IPS-15b (cell line): Measurements from ENCODE around the gene TPSG1.

Experiments used
- H3K27me3 ChIP-seq: one replicate; pipeline ENCODE4 v1.6.1; 2013; ENCODE audit warnings: low read length; ENCODE audit not compliant: control insufficient read depth, insufficient read depth
- H3K36me3 ChIP-seq: one replicate; pipeline ENCODE4 v1.6.1; 2013; ENCODE audit warnings: low read length; ENCODE audit not compliant: control insufficient read depth, insufficient read depth
- H3K4me1 ChIP-seq: one replicate; pipeline ENCODE4 v1.6.1; 2013; ENCODE audit warnings: mild to moderate bottlenecking, low read length; ENCODE audit not compliant: control insufficient read depth, insufficient read depth
- H3K4me3 ChIP-seq: one replicate; pipeline ENCODE4 v1.5.1; 2013; ENCODE audit warnings: low read depth, low read length
- H3K9ac ChIP-seq: one replicate; pipeline ENCODE4 v1.6.1; 2013; ENCODE audit warnings: low read depth, mild to moderate bottlenecking, low read length
- H3K9me3 ChIP-seq: one replicate; pipeline ENCODE4 v1.6.1; 2013; ENCODE audit warnings: mild to moderate bottlenecking, low read length; ENCODE audit not compliant: control insufficient read depth, insufficient read depth

The TPSG1 gene

DNA sequence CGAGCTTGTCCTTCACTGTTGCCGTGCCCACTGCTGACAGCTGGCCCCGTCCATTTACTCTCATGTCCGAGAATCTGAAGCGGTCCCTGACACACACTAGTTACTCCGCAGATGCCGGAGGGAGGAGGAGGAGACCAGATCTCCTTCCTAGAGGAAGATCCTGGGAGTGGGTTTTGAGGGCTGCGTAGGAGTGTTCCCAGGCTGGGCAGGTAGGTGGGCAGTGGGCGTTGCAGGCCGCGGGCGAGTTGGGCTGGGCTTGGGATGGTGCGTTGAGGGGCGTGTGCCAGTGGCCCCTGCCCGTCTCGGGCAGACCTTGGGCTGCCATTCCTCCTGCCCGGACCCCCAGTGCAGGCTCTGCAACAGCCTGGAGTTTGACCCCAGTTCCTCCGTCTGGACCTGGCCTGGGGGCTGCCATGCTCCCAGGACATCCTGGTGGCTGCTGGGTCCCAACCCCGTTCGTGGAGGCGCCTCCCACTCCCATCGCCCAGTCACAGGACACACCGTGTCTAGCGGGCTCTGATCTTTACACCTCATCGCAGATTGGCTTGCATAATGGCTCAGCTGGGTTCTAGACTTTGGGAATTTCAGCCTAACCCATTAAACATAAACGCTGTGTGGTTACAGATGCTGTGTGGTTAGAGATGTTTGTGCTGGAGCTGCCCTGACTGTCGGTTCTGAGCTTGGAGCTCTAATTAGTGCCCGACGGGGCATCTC is 49.3 kb downstream of the TPSG1 start:
- Histone ChIP-seq H3K4me1 (no peaks in the 10 kb centered on the region), H3K36me3 (peaks cover 12% of the 10 kb centered on the region), H3K4me3 (no peak overlapping the region), H3K9ac (no peak overlapping the region), H3K9me3 (no peaks in the 10 kb centered on the region), H3K27me3 (no peaks in the 10 kb centered on the region)

DNA sequence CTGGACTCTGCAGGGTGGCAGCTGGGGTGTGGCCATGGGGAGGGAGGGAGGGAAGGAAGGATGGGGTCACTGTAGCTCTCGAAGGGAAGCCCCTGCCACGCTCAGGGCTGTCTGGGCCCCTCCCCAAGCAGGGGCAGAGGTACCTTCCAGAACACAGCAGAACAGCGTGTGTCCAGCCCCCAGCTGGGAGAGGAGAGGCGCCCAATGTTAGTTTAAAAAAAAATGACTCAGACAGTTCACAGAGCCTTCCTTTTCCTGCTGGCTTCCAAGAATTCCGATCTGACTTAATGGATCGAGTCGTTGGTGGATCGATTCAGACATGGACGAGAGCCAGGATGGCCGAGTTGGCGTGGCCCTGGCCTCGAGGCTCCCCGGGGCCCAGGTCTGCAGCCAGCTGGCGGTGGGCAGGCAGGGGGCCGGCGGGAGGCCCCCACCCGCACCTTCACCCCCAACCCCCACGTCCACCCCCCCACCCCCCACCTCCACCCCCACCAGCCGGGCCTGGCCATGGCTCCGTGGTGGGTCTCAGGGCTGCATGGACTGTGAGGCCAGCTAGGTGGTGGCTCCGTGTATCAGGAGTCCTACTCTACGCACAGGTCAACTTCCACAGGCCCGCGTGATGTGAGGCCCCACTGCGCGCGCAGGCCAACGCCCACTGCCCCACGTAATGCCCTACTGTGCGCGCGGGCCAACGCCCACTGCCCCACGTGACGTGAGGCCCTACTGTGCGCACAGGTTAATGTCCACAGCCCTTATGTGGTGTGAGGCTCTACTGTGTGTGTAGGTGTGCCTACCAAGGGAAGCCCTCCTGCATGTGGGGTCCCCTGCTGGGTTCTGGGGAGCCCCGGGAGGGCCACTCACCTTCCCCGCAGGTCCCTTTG is 50.4 kb downstream of the TPSG1 start:
- H3K9me3 ChIP-seq = no peaks in the 10 kb centered on the region
- H3K27me3 ChIP-seq = no peaks in the 10 kb centered on the region
- peaks cover 12% of the 10 kb centered on the region for H3K36me3 ChIP-seq
- H3K4me3 ChIP-seq = no peak overlapping the region
- H3K9ac ChIP-seq = no peak overlapping the region
- no peaks in the 10 kb centered on the region for H3K4me1 ChIP-seq

DNA sequence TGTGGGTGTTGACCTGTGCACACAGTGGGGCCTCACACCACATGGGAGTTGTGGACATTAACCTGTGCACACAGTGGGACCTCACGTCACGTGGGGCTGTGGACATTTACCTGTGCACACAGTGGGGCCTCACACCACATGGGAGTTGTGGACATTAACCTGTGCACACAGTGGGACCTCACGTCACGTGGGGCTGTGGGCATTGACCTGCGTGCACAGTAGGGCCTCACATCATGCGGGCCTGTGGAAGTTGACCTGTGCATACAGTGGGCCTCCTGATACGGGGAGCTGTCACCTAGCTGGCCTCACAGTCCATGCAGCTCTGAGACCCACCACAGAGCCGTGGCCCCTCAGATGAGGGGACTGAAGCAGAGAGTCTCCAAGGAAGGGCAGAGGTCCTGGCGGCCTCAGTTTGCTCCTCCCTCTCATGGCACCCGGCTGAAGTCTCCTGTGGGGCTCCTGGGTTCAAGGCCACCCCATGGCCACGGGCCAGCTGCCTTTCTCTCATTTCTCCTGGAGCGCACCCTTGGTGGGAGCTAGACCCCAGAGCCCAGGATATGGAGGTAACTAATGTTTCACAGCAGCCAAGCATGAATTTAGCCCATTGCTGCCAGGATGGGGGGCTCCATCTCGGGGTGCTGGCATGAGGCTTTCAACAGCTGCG is 51.1 kb downstream of the TPSG1 start:
- Histone ChIP-seq H3K27me3 (no peaks in the 10 kb centered on the region), H3K9me3 (no peaks in the 10 kb centered on the region)

DNA sequence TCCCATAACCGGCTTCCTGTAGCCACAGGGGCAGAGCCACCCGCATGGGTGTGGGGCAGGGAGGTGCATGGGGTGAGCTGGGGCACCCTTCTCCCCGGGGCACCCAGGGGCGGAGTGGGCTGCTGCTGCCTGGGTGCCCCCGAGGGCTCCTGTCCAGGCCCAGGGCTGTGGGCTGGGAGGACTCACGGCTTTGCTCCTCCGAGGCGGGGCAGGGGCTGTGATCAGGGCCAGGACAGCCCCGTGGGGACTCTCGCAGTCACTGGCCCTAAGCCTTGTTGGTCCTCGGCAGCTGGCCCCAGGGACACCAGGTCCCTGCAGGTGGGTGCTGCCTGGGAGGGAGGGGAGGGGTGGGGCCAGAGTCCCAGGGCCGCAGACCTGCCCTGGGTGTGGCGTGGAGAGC is 52.4 kb downstream of the TPSG1 start:
- H3K4me1 ChIP-seq = no peaks in the 10 kb centered on the region
- H3K36me3 ChIP-seq = peaks cover 12% of the 10 kb centered on the region
- H3K27me3 ChIP-seq = no peaks in the 10 kb centered on the region
- H3K4me3 ChIP-seq = no peak overlapping the region
- H3K9ac ChIP-seq = no peak overlapping the region
- no peaks in the 10 kb centered on the region for H3K9me3 ChIP-seq

More for the DNA sequence above, 51.1 kb downstream of the TPSG1 start:
- Histone ChIP-seq H3K36me3 (peaks cover 12% of the 10 kb centered on the region), H3K4me3 (no peak overlapping the region), H3K4me1 (no peaks in the 10 kb centered on the region), H3K9ac (no peak overlapping the region)

DNA sequence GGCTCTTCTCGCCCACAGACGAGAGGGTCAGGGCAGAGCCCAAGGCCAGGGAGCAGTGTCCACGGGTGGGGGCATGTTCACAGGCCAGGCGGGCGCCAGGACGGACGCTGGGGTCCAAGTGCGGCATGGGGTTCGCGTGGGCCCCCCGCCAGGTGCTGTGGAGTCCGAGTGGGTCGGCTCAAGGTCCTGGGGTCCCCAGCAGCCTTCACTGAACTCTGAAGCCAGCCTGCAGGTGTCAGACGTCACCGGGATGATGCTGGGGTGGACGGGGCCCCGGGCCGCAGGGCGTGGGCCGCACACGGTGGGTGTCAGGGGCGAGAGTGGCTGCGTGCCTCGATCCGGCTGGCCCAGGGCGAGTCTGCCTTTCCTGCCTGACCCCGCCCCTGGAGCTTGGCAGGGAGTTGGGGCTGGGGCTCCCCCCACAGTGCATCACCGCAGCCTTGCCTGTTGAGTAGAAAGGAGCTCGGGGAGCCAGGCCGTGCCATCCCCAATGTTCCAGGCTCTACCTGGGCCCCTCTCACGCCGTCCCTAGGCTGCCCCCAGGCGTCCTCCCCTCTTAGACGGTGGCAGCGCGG is 53.1 kb downstream of the TPSG1 start:
- Histone ChIP-seq H3K4me1 (no peaks in the 10 kb centered on the region), H3K36me3 (peaks cover 12% of the 10 kb centered on the region), H3K9ac (no peak overlapping the region), H3K4me3 (no peak overlapping the region), H3K27me3 (no peaks in the 10 kb centered on the region), H3K9me3 (no peaks in the 10 kb centered on the region)
